Stimulated activated CD8-positive, alpha-beta memory T cell treated with anti-CD3 and anti-CD28 coated beads, Interleukin-15, amount 100 ng/mL, for 1 hour (primary cell): ENCODE data around the gene ADCY3.

Experiments used
- DNase-seq: peaks from one replicate; pipeline ENCODE4 v3.0.0-alpha.2; 2020; ENCODE audit warnings: low read depth

Gene ADCY3

DNA sequence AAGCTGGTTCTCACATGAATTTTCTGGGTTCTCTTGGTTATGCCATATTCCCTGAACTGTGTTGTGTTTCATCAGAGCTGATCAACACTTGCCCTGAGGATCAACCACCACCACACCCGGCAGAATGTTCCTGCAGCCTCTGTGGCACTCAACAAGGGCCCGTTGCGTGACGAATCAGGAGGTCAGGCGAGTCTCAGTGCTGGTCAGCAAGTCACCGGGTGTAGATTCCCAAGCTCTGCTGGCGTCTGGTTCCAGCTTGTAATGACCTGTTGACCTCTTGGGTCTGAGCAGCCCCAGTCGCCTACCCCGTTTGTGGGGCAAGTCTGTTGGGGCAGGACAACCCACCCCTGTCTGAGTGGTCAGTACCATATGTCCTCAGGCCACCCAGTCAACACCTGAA lies 46.0 kb downstream of the ADCY3 start:
- no peak for DNase-seq

DNA sequence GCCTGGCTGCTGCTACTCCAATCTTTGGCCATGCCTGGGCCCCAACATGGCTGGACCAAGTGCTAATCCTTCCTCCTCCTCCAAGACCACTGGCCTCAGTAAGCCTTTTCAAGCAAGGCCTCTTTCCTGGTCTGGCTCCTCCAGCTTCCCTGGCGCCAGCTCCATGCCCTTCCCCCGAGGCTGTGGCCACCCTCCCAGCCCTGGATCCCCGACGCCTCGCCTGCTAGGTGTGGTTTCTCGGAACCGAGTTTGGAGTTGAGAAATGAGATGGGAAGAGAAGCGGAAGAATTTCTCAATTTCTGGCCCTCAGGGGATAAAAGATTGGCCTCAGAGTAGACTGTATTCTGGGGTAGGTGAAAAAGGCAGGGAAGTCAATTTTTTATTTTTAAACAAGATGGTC lies 46.4 kb downstream of the ADCY3 start:
- no peak for DNase-seq

DNA sequence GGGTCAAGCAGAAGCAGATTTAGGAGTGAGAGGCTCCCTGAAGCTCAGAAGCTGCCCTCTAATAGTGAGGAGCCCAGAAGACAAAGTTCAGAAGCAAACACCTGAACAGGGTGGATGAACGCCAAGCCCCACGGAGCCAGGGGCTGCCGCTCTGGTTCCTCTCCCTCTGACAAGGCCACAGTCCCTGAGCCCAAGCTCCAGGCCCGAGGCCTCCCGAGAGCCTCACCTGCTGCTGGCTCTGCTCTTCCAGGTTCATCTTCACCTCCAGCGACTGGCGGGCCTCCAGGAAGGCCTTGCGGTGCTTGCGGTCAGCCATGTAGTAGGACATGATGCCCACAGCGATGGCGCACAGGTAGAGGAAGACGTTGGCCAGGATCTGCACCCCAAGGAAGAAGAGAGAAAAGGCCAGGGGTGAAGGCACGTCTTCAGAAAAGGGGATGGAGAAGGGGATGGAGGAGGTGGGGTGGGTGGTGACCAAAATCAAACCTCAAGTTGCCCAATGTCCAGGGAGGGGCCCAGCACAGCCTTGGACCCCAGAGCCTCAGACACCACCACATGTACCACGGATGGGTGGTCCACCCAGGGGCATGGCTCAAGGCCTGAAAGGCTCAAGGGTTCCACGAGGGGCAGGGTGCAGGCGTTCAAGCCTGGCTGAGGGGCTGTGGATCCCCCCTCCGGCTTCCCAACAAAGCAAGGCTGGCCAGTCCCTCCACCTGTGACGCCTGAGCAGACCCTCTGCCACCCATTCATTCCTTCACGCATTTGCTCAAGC lies 47.5 kb downstream of the ADCY3 start:
- DNase-seq = no peak

DNA sequence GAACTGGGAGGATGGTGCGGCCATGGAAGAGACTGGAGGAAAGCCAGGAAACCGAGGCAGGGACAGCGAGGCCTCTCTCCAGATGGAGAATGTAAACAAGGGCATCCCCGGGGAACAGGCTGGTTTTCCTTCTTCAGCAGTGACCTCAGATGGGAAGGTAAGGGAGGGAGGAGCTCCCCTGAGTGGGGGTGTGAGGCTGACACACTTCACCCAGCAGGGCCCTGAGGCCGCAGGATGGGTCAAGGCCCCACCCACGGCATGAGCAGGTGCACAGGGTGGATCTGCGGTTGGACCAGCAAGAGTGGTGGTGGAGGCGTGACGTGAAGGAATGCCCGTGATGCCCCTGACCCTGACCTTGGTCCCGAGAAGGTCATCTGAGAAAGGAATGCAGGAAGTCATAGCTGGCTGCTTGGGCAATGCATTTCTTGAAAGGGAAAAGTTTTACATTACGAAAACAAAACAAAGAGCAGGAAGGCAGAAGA lies 48.1 kb downstream of the ADCY3 start:
- DNase-seq = no peak

DNA sequence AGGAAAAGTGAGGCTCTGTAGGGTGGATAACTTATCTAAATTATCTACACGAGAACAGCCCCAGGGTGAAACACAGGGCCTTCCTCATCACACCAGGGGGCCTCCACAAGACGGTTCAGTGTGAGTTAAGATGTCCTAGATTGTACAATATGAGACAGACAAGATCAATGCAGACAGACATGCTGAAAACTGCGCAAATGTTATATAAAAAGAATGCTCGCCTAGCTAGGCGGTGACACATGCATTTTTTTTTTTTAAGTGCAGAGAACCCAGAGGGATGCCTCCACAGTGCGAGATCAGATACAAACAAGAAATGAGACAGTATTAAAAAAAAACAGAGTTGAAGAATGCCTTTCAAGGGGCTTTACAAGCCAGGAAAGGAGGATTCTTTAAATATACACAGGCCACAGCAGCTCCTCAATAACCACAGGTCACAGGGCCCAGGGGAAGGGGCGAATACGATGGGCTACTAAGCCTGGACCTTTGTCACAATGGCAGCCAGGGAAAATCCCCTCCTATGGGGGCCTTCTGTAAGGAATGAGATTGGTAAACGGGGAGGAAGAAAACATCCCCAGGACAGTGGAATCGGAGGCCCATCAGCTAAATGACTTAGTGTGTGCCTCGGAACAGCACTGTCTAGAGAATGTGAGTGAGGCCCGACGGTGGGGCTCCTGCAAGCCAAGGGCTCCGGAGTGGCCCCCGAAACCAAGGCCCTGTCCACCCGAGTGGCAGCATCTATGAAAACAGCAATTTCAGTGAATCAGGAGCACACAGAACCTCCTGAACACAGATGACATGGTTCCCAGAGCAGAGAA lies 48.9 kb downstream of the ADCY3 start:
- no peak for DNase-seq

DNA sequence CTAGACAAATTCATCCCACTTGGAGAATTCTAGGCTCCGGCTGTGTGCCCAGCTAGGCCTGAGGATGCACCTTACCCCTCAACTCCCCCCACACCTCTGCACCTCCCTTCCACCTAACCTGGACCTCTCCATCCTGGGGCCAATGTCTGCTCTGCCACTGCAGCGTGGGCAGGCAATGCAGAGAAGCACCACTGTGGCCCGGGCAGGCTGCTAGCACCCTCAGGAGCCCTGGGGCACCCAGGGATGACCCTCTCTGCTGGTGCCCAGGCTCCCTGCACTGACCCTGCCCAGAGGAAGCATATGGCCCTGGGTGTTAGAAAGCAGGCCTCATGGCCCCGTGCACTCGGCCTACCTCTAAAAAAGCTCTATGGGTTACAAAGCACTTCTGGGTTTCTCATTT lies 49.6 kb downstream of the ADCY3 start:
- no peak for DNase-seq

DNA sequence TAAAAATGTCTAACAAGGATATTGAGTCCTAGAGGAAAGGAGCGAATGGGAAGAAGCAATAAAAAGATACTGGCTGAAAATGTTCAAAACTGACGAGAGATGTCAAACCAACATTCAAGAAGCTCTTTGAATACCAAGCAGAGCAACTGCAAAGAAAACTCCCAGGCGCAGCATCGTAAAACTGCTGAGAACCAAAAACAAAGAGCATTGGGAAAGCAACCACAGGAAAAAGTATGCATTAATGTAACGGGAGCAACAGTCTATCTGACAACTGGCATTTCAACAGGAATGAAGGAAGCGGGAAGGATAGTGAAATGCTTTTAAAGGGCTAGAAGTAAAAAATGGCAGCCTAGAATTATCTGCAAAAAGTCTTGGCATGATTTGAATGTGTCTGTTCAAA lies 53.1 kb downstream of the ADCY3 start:
- no peak for DNase-seq

DNA sequence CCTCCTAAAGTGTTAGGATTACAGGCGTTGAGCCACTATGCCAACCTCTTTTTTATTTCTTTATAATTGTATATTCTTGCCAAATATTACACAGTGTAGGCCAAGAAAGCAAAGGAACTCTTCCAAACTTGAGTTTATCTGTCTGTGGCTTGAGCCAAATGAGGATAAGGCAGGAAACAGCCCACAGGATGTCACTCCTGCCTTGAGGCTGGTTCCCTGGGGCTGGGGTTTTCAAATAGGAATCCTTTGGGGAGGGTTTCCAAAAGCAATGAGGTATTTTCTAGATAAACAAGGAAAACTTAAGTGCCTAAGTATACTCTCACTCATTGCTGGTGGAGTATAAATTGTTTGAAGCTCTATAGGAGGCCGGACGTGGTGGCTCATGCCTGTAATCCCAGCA lies 56.4 kb downstream of the ADCY3 start:
- no peak for DNase-seq

DNA sequence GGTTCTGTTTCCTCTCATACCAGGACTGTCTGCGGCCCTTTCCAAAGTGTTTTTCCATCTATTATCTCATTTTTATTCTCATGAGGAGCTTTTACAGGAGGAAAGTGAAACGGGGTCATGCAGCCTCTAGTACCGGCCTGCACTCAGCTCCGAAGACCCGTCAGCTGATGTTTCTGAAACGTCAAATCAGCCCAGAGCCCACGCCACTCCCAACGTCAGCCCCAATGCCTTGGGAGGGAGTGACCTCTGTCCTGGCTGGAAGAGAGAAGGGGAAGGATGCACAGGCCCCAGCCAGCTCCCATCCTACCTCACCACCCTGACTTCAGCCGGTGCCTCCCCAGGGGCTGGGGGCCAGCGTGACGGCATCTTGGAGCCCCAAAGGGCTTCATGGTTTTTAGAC lies 58.5 kb downstream of the ADCY3 start:
- DNase-seq = no peak

DNA sequence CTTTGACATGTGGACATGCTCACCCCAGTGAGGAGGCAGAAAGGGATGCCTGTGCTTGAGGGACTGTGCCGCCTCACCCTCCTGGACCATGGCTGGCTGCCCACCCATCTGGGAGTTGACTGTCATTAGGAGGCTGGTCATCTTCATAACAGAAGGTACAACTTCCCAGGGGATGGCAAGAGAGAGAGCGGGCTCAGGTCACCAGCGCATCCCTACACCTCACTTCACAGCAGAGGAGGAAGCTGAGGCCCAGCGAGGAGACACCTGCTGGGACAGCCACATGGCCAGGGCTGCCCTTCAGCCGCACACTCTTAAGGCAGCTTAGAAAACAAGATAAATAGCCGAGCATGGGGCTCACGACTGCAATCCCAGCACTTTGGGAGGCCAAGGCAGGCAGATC lies 59.4 kb downstream of the ADCY3 start:
- no peak for DNase-seq

DNA sequence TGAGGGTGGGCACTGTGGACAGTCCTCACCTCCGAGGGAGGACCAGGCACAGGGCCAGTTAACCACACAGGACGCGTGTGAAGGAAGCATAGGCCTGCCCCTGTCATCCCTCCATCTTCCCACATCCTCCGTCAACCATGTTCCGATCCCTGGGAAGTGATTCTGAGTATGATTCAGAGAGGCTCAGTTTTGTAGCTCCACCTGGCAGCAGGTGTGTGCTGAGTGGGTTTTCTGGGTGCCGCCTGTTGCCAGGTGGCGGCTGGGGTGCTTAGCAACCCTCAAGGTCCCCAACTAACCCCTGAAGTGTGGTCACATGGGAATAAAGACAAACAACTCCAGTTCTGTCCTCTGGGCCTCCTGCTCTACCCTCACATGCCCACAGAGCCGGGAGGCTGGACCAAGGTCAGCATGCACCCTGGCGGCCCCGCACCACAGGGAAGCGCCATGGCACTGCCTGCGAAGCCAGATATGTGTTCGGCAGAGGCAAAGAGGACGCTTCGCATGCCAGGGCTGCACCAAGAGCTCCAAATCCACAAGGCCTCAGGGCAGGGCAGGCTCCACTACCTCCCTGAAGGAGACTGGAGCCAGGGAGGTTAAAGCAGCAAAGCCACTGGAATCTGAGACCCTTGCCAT lies 60.0 kb downstream of the ADCY3 start:
- DNase-seq = no peak

DNA sequence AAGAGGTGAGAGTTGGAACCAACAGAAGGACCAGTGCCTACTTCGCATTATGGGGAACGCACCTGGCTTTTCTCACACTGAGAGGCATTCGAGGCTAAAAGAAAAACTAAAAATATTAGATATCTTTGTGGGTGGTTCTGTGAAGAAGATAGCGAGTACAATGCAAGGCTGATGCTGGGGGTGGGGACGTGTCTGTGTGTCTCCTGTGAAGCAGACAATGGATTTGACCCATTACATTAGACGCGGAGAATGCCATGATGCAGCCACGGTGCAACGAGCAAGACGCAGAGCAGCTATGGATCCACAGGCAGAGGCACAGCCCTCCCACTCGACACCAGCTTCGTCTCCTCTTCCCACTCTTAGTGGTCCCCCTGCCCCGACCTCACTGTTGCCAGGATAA lies 61.0 kb downstream of the ADCY3 start:
- no peak for DNase-seq

DNA sequence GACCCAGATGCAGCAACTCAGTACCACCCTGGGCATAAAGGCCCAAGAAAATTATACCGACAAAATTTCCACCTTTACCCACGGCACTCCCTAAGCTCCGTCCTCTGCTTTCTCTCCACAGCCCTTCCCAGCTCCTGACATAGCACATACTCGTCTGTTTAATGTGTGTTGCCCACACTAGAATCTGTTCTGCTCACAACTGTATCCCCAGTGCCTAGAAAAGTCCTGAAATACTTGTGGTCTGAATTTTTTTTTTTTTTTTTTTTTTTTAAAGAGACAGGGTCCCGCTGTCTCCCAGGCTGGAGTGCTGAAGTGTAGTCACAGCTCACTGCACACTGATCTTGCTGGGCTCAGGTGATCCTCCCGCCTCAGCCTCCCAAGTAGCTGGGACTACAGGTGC lies 62.3 kb downstream of the ADCY3 start:
- no peak for DNase-seq

DNA sequence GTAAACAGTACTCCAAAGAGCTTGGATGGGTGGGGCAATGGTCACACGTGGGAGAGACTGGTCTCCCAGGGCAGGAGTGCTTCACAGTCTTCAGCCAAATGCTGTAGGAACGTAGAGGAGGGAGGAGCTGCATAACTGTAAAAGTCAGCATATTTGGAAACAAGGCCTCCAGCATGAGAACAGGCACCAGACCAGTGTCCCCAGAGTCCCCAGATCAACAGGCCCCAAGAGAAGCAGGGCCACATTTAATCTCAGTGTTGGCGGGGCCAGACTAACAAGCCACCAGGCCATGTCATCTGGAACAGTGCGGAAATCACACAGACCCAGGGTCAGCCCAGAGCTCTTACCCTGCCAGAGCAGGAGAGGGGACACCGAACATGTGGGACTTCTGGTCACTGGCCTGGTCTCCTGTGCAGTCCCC lies 63.2 kb downstream of the ADCY3 start:
- no peak for DNase-seq

DNA sequence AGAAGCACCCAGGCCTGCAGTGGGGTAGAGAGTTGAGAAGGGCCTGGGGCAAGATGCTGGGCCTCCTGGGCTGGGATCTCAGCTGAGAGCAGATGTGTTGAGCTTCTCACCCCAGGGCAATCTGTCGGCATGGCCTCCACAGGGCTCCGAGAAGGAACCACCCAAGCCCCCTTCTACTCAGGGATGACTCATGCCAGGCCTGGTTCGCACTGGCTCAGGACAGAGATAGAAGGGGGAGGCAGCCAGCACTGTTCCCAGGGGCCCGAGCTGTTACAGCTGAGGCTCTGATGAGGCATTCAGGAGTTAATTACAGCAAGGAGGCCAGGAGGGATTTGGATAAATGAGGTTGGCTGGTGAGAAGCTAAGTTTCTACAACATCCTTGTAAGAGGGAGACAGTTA lies 64.3 kb downstream of the ADCY3 start:
- no peak for DNase-seq

DNA sequence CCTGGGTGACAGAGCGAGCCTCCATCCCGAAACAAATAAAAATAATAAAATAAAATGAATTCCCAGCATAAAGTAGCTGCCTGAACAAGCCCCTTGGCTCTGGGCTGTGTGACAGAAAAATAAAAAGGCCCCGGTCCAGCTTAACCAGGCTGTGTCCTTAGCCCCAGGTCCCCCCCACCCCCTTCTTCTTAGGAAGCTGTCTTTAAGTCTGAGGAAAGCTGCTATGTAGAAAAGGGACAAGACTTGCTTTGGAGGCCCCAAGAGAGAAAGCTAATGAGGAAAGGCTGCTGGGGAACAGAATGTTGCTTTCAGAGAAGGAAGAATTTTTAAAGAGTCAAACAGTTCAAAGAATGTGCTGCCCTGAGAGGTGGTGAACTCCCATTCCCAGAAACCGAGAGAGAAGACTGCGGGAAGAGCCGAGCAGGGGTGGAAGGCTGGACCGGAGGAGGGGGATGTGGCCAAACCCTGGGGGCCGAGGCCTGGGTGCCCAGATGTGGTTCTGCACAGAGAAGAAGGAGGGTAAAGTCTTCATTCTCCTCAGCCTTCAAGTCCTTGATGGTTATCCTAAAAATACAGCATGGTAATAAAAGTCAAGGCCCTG lies 64.9 kb downstream of the ADCY3 start:
- no peak for DNase-seq

DNA sequence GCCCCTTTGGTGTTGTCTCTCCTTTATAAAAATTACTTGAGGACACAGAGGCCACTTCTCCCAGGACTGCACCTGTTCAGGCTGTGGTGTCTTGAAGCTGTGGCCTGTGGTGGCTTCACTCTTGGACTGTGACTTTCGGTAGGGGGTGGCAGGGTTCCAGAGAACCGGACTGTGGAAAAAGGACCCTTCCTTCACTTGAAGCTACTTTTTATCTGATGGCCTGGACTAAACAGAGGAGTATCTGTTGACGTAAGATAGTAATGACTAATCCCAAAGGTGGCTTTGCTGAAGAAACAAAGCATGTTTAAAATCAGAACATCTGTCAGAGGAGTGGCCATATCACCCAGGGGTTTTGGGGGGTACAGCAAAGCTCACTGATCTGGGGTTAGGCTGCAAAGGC lies 66.0 kb downstream of the ADCY3 start:
- no peak for DNase-seq

DNA sequence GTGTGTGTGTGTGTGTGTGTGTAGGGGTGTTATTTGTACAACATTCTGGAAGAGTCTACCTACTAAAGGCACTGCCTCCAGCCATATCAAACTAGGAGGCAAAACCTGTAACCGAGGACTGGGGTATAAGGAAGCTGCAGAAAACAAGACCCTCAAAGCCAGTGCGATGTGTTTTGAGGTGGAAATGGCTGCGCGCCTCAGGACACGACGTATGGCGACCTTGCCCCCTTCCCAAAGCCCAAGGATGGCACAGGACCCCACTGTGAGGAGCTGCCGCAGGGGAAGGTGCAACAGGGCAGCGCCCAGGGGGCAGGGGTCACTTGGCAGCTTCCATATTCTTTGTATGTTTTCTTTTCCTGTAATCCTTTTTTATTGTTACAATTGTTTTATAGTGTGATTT lies 67.0 kb downstream of the ADCY3 start:
- no peak for DNase-seq

DNA sequence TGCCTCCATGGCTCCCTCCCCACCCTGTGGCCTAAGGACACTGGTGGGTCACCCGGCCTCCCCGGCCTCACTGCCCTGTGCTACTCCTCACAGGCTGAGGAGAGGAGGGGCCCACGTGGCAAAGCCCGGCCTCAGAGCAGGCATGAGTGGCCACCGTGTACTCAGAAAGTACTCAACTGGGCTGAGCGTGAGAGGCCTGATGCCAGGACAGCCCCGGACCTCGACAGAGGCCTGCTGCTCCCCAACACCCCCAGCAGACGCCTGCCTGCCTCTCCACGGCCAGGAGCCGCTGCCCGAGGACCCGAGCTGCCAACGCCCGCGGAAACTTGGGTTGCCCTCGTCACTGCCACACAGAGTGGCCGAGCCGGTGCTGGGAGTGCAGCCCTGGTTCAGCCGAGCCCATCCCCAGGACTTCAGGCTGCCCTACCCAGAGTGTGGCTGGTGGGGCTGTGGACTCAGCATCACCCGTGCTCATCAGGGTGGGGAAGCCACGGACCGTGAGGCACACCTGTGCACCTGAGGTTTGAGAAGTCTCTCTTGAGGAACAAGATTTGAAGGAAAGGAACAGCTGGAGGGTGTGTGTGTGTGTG lies 67.5 kb downstream of the ADCY3 start:
- DNase-seq = no peak

DNA sequence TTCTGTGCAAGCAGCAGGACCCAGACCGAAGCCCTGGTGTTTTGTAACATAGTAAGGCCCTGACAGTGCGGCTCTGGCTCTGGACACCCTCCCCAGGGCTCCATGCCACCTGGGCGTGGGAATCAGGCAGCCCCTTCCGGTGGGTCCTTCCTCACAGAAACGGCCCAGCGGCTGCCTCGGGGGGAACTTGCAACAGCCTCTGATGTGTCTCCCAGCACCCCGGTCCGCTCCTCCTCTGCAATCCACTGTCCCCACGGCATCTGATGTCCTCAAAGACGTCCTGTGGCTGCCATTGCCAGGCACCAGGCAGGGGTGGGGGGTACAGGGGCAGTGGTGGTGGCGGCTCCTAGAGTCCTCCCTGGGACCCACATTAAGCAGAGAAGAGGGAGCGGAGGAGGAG lies 68.0 kb downstream of the ADCY3 start:
- no peak for DNase-seq

DNA sequence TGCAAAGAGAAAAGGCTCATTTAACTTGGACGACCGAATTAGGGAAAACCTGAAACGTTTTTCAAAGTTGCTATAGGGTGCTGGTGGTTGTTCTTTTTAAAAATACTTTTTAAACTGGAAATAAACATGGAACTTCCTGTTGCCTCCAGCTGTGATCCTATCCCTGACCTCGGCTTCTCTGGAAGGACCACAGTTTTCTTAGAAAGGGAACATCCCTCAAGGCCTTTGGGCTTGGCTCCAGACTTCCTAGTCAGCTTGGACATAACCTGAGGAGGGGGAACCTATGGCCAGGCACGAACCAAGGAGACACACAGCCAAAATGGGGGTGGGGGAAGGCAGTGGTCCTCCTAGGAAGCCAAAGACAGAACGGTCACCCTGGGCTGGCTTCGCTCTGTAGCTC lies 69.1 kb downstream of the ADCY3 start:
- no peak for DNase-seq

DNA sequence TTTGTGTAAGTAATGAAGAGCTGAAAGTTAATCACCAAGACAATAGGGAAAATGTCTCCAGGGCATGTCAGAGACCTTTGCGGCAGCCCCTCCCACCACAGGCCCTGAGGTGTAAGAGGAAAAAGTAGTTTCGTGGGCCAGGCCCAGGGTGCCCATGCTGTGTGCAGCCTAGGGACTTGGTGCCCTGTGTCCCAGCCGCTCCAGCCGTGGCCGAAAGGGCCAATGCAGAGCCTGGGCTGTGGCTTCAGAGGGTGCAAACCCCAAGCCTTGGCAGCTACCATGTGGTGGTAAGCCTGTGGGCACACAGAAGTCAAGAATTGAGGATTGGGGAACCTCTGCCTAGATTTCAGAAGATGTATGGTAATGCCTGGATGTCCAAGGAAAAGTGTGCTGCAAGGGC lies 74.3 kb downstream of the ADCY3 start:
- no peak for DNase-seq
